Fibroblast of skin of scalp (primary cell): ENCODE results near the gene FBXL13.

Source experiments
- DNase-seq: peaks from one replicate; pipeline ENCODE4 v3.0.0-alpha.2; 2013

Gene FBXL13

DNA sequence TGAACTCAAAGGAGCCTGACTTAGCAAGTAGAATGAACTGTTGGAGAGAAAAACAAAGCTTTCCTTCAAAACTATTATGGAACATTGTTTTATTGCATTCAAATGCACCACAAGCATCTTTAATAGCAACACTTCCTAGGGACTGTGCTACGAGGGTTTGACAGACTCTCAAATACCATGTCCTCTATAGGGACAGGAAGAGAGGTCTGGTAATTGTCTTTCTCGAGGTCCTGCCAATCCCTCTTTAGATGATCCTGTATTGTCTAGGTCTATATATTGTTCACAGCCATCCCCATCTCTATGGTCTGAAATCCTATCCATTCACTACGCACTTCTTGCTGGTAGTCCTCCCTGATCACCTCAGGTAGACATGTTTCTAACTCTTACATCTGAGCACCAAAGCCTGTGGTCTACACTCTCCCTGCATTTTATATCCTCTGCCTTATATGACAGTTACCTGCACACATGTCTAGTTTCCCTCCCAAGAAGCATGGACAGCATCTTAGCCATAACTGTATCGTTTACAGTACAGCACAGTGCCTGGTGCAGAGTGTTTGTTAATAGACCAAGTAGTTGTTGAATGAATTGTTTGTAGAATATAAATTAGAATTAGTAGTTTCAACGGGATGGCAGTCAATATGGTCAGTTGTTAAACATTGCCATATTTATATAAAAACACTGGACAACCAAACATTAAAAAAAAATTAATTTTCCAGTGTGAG, 183.5 kb downstream of the FBXL13 start:
- DNase-seq, result no peak

GRCh38 chr7:102890292-102890970, 184.2 kb downstream of the FBXL13 start:
- DNase-seq, result peak; percentile 90

DNA sequence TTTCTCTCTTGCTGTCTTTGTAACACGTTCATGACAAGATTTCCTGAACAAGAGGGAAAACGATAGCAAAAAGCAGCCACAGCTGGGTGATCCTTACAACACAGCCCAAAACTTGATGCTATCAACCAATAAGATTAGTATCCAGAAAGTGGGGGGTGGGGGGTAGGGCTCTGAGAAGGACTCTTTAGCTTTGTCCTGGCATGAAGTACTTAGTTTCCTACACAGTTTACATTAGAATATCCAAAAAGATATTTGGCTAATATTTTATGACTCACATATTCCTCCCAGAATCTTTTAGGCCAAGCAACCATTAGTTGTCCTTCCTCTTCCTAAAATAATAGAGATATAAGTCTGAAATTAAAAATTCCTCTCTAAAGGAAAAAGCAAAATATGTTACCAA, 184.7 kb downstream of the FBXL13 start:
- no peak for DNase-seq

DNA sequence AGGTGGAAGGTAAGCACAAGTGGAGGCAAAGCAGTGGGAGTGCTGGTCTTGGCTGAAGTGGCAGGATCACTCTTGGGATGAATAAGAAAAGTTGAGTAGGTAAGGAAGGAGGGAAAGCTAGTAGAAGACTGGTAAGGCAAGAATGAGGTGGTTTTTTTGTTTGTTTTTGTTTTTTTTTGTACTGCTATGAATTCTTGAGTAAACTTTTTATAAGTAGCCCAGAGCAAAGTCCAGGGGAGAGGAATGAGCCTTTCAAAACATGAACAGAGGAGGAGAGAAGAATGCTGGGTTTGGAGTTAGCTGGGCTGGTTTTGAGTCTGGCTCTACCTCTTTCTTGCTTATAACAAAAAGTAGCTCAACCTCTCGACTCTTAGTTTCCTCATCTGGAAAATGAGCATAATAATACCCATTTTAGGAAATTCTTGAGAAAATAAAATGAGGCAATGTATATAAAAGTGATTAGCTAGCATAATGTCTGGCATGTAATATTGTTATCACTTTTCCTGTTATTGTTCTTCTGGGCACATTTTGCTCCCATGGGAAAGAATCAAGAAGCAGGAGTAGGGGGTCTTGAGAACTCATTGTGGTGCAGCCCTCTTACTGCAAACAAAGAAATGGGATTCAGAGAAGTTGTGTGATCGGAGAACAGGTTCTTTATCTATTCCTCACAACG, 185.9 kb downstream of the FBXL13 start:
- no peak for DNase-seq

DNA sequence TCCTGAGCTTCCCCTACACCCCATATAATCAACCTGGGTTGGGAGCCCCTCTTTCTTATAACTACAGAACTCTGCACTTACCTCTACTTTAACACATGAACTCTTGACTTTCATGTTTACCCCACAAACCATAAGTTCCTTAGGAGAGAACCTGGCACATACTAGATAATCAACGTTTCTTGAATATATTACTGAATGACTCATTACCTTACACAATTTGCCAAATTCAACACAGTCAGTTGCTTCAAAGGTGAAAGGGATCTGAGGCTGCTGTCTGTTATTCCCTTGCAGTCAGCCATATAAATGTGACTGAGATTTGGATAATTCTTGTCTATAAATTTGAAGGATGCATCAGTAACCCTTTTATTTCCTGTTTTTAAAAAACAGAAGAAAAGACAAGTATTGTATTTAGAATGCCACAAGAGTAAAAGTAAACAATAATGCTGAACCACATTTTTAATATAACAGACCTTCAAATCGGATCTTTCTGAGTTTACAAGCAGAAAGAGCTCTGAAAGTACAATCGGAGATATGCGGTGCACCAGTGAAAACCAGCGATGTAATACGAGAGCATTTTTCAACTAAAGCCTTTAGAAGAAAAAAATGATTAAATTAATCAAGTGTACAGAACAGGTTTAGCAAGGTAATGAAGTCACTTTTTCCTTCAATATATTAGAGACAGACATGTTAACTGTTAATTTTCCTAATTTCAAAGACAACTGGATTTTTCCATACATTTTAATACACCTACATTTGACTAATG, 191.3 kb downstream of the FBXL13 start:
- DNase-seq, result no peak

DNA sequence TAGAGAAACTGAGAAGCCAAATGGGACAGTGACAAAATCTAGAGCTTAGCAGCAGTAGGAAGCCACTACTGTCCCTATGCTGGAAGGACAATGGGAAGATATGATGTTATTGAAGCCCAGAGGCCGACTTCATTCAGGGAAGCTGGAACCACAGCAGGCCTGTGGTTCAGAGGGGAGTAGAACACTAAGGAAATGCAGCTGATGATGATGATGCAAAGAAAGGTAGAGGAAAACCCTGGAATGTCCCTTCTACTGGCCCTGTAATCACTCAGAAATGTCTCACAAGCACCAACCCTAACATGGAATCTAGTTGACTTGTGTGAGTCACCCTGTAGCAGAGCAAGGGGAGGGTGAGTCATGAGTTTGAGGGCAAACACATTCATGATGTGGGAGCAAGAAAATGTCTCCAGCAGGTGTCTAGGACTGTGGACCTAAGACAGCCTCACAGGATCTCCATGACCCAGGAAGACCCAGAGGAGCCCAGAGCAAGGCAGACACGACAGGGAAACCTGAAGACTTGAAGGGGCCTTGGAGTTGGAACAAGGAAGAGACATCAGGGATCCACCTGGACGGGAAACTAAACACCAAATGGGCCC, 198.8 kb downstream of the FBXL13 start:
- peak; percentile 99 for DNase-seq

DNA sequence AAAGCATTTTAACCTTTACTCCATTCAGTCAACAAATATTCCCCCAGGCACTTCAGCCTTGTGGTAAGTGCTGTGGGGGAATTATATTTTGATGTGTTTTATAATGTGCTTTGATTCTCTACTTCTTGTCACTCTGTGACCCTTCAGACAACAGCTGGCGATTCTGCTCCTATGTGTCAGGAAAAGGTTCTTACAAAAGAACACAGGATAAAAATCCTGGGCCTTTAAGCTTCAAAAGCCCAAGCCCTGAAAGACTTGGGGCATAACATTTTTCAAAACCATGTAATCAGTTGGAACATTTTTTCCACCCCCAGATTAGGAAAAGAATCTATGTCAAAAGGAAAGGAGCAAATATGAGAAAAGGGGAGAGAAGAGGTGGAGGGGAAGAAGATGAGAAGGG, 199.6 kb downstream of the FBXL13 start:
- DNase-seq, result peak; percentile 33

GRCh38 chr7:102874166-102874829, 200.3 kb downstream of the FBXL13 start:
- peak; percentile 78 for DNase-seq

GRCh38 chr7:102873470-102874165, 201.0 kb downstream of the FBXL13 start:
- no peak for DNase-seq

DNA sequence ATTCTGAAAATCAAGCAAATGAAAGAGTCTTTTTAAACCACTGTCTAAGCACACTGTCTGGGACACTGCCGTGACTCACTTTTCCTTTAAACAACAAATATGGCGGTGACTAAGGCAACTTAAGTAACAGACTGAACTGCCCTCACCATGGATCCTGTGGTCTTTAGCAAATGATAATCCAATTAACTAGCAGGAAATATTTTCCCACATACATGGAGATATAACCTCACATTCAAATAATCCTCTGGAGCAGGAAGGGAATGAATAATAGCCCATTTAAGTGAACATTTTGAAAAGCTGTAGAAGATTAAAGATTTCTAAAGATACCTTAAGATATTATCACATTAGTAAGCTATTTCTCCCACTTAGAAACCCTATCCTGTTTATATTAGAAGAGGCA, 202.1 kb downstream of the FBXL13 start:
- peak; percentile 95 for DNase-seq

DNA sequence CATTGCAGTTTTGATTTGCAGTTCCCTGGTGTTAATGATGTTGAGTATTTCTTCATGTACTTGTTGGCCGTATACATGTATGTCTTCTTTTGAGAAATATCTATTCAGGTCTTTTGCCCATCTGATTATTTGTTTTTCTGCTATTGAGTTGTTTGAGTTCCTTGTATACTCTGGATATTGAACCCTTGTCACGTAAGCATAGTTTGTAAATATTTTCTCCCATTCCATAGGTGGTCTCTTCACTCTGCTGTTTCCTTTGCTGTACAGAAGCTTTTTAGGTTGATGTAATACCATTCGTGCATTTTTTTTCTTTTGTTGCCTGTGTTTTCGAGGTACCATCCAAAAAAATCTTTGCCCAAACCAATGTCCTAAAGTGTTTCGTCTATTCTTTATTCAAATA, 205.4 kb downstream of the FBXL13 start:
- DNase-seq, result no peak

DNA sequence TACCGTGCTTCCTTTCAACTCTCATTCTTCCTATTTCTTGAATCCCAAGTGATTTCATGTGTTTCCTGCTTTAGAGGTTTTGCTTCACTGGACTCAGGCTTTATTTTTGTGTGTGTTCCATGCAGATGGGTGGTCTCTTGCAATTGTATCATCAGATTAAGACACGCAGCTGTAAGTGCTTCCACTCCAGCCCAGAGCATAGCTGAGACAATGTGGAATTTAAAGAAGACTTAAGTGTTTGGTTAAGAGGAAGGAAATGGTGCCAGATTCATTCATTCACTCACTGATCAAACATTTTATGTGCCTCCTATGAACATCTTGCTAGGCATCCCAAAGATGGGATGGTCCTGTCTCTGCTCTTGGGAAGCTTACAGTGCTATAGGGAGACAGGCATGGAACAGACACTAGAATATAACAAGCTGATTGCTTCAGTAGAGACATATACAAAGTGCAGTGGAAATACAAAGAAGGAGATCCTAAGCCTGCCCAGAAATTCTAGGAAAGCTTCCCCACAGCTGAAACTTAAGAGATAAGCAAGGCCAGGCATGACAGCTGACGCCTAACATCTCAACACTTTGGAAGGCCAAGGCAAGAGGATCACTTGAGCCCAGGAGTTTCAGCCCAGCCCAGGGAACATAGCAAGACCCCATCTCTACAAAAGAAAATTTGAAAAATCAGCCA, 207.9 kb downstream of the FBXL13 start:
- DNase-seq, result peak; percentile 41

DNA sequence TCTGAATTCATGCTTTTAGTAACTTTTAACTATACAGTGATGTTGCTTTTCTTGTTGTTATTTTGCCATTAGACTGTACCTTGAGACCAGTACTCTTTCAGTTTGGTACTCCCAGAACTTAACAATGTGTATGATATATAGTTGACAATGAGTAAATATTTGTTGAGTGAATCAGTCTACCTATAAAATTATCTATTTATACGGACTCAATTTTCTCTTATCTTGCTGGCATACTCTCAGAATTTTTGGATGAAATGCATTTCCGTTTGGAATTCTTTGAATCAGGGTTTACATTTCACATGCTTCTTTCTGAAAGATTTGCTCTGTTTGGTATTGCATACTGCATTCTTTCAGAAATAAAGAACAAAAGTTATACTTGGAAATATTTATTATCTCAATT, 209.6 kb downstream of the FBXL13 start:
- no peak for DNase-seq

DNA sequence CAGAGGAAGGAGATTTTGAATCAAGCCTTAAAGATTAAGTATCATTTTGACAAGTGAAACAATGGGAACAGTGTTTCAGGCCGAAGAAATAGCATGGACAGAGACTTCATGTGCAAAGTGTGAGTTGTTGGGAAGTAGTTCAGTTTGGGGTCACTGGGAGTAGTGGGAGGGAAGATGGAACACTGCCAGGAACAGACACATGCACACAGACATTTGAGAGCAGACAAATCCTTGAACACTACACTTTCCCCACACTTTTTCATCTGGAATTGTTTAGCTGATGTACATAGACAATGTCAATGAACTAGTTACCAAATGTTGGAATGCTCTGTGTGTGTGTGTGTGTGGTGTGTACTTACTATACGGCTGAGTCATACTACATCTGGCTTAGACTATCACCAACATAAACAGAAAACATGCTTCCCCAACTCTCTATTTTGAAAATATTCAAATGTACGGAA, 214.2 kb downstream of the FBXL13 start:
- peak; percentile 91 for DNase-seq

GRCh38 chr7:102859799-102860125, 214.8 kb downstream of the FBXL13 start:
- no peak for DNase-seq

DNA sequence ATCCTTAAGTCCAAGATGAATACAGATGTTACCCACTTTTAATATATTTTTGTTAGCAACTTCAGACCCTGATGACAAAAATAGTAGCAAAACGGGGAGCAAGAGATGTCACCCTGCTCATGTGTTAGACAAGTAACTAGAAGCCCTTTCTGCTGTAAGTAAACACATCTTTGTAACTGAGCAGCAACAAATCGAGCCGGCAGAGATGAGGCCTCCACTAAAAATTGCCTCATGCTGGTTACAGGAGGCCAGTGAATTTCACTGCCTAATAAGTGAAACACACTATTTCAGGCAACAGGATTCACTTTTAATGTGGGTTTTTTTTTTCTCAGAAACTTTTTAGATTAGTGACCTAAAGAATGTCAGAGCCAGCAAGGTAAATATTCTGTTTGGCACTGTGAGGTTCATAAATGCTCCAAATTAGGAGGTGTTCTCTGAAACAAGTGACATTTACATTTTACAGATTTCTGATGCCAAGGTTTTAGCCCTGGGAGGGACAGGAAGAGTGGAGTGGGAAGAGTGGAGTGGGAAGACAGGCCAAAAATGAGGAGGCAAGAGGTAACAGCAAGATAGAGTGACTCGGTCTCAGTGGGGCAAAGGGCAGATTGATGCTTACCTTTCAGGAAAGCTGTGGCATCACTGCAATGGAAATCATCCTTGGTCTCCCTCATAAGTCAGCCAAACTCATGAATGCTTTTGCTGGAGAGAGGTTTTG, 215.4 kb downstream of the FBXL13 start:
- DNase-seq, result no peak

GRCh38 chr7:102856036-102856435, 218.6 kb downstream of the FBXL13 start:
- no peak for DNase-seq

DNA sequence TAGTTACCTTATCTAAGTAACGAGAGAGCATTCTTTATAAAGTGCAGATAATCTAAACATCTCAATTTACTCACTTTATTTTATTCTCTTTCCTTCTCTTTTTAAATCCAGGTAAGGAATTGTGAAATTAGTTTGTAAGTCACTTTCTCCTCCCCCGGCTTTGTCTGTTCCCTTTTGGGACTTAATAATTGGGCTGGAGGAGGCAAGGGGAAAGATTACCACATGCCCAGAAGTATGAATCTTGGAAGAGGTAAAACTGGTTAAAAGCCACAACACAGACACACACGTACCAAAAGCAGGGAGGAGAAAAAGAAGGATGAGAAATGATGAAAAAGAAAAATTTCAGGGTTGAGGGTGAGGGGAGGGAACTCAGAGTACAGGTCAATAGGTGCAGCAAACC, 225.1 kb downstream of the FBXL13 start:
- DNase-seq, result no peak

- DNase-seq, result peak; percentile 68
Measured at GRCh38 chr7:102849079-102849478, 225.5 kb downstream of the FBXL13 start.

DNA sequence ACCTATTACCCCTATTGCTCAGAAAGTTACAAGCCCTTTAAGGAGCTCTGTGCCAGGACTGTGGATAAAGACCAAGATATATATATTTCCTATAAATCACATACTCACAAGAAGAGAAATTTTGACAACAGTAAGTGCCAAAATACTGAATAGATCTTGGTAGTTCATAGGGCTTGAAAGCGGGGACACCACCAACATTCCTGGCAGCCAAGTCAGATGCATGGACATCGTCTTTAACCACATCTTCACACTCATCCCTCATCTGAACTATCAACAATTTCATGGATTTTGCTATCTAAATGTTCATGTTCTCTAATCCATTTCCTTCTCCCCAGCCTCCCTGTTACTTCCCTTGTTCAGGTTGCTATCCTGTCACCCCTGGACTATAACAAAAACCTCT, 229.2 kb downstream of the FBXL13 start:
- no peak for DNase-seq
